Osteocyte (in vitro differentiated cells): ENCODE data around the gene BMPR1A. TPM values are rescaled to one million over a fixed set of nuclear protein-coding genes. Genes with fewer than 3 reads are reported as not detected.

Experiments
- DNase-seq: peaks from one replicate; pipeline ENCODE4 v3.0.0; 2021; ENCODE audit warnings: mixed read lengths; ENCODE audit not compliant: unreplicated experiment; ENCODE audit errors: extremely low spot score
- H3K27ac Mint-ChIP-seq: one replicate; pipeline ENCODE4 v1.8.0; 2021; ENCODE audit warnings: mild to moderate bottlenecking, mixed read lengths; ENCODE audit not compliant: unreplicated experiment
- H3K27me3 Mint-ChIP-seq: one replicate; pipeline ENCODE4 v1.8.0; 2021; ENCODE audit warnings: mixed read lengths; ENCODE audit not compliant: unreplicated experiment
- H3K36me3 Mint-ChIP-seq: one replicate; pipeline ENCODE4 v1.8.0; 2021; ENCODE audit warnings: mixed read lengths; ENCODE audit not compliant: unreplicated experiment
- H3K4me1 Mint-ChIP-seq: one replicate; pipeline ENCODE4 v1.8.0; 2021; ENCODE audit warnings: mixed read lengths; ENCODE audit not compliant: unreplicated experiment
- H3K4me3 Mint-ChIP-seq: one replicate; pipeline ENCODE4 v1.8.0; 2021; ENCODE audit warnings: mild to moderate bottlenecking, moderate library complexity, mixed read lengths; ENCODE audit not compliant: unreplicated experiment
- H3K9me3 Mint-ChIP-seq: one replicate; pipeline ENCODE4 v1.8.0; 2021; ENCODE audit warnings: mixed read lengths; ENCODE audit not compliant: unreplicated experiment
- CTCF ChIP-seq: fragments of 200-600 bp; sonication (generic); IDR thresholded peaks from 2 replicates; pipeline ENCODE4 v1.5.0; 2021; ENCODE audit warnings: antibody characterized with exemption, mild to moderate bottlenecking, moderate library complexity
- total RNA-seq: library from RNA; stranded (reverse); gene quantifications from 2 replicates; pipeline ENCODE4 v1.2.1, GENCODE V29; 2021

BMPR1A gene
- total RNA-seq, 1 donor from 2014 or later, result 75.5 TPM

DNA sequence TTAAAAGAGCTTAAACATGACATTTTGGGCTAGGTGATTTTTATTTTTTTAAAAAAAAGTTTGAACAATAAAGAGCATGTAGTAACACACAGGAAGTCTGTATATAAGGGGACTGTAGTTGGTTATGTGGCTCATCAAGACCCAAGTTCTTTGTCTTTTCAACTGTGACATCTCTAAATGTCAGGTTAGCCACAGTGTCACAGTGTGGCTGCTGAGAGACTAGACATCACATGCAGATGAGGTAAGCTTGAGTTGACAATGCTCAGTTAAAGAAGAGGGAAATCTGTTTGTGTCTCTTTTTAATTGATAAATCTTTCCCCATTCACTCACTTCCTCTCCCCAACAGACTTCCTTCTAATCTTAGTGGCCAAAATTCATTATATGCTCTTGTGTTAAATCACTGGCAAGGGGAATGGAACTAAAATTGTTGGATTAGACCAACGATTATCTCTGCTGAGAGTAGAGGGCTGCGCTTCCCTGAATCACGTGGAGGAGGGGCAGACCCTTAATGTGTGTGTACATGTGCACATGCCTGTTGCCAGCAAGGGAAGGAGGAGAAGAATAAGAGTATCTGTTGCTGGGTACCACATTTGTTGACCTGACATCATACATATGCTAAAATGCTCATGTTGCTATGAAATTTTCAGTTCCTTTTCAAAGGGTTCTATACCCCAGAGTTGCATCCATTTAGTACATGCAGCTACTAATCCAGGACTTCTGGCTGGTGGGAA lies 122.7 kb downstream of the BMPR1A start:
- no peak for TF ChIP-seq CTCF
- H3K27ac Mint-ChIP-seq, result no peak overlapping the region
- no peak overlapping the region for H3K4me3 Mint-ChIP-seq

DNA sequence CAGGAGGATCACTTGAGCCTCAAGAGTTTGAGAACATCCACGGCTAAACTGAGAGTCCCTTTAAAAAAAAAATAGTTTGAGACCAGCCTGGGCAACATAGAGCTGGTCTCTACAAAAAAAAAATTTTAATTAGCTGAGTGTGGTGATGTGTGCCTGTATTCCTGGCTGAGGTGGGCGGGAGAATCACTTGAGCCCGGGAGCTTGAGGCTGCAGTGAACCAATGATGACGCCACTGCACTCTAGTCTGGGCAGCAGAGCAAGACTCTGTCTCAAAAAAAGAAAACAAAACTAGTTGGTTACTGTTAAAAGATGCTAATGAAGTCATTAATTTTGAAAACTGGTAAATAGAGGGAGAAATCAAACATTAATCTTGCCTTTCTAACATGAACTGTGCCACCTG lies 124.6 kb downstream of the BMPR1A start:
- Mint-ChIP-seq H3K9me3 (no peaks in the 10 kb centered on the region), H3K4me1 (peaks cover 2% of the 10 kb centered on the region), H3K27ac (no peak overlapping the region)

More for the DNA sequence above, 122.7 kb downstream of the BMPR1A start:
- Mint-ChIP-seq H3K36me3 (peaks cover 24% of the 10 kb centered on the region), H3K9me3 (no peaks in the 10 kb centered on the region), H3K4me1 (peaks cover 2% of the 10 kb centered on the region), H3K27me3 (no peaks in the 10 kb centered on the region)
- no peak for DNase-seq

GRCh38 chr10:86888585-86889381 lies 132.4 kb downstream of the BMPR1A start:
- Mint-ChIP-seq H3K4me1 (peaks cover 14% of the 10 kb centered on the region), H3K27me3 (no peaks in the 10 kb centered on the region), H3K4me3 (no peak overlapping the region), H3K36me3 (peaks cover 29% of the 10 kb centered on the region), H3K9me3 (no peaks in the 10 kb centered on the region), H3K27ac (peak overlapping the region; percentile 63)
- DNase-seq, result no peak
- no peak for TF ChIP-seq CTCF

More for the DNA sequence above, 124.6 kb downstream of the BMPR1A start:
- Mint-ChIP-seq H3K36me3 (peaks cover 21% of the 10 kb centered on the region), H3K27me3 (no peaks in the 10 kb centered on the region), H3K4me3 (no peak overlapping the region)
- no peak for TF ChIP-seq CTCF
- no peak for DNase-seq

- Mint-ChIP-seq H3K4me3 (no peak overlapping the region), H3K27ac (no peak overlapping the region), H3K27me3 (no peaks in the 10 kb centered on the region), H3K4me1 (peaks cover 14% of the 10 kb centered on the region), H3K9me3 (no peaks in the 10 kb centered on the region), H3K36me3 (peaks cover 36% of the 10 kb centered on the region)
- no peak for TF ChIP-seq CTCF
- no peak for DNase-seq
Observed at GRCh38 chr10:86889997-86890396, 133.6 kb downstream of the BMPR1A start.

DNA sequence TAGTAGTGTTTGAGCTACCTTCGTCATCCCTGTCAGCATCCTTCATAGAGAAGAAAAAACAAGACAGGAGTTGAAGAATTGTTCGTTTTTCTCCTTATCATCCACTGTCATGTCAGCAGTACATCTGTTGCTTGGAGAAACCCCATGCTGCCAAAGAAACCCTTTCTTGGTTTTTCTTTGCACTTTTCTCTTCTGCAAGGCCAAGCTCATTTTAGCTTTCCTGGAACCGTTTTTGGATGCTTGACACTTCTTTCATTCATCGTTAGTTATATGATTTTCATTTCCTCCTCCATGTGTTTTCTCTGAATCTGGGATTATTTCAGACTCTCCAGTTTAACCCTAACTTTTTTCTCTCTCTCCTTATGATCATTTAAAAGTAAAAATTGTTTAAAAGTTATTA lies 142.1 kb downstream of the BMPR1A start:
- DNase-seq, result no peak
- Mint-ChIP-seq H3K9me3 (peaks cover 4% of the 10 kb centered on the region), H3K27me3 (no peaks in the 10 kb centered on the region), H3K4me3 (no peak overlapping the region), H3K4me1 (peaks cover 7% of the 10 kb centered on the region), H3K36me3 (peaks cover 23% of the 10 kb centered on the region), H3K27ac (no peak overlapping the region)
- no peak for TF ChIP-seq CTCF
